Measurements from ENCODE around the gene USH1C. TPM values are rescaled to one million over a fixed set of nuclear protein-coding genes. Genes with fewer than 3 reads are reported as not detected.

The USH1C gene
- total RNA-seq, 2 experiments from 2014 or later, result not detected

GRCh38 chr11:17481905-17482304 lies 62.3 kb downstream of the USH1C start:
- POLR2A ChIA-PET, result no interaction called here
- CTCF ChIA-PET, result interaction anchor here (1.0 kb wide), 1 partner anchor 9 kb away, joined by 4 read pairs; no protein-coding TSS in a partner anchor
- H3K27ac Mint-ChIP-seq, result no peak overlapping the region
- ATAC-seq (no peak), DNase-seq (no peak)
- intact Hi-C loops (cut with micrococcal nuclease), result no loop called here
- H3K36me3 Mint-ChIP-seq (ENCODE audit: low read depth), result no peaks in the 10 kb centered on the region
- H3K4me3 Mint-ChIP-seq, result no peak overlapping the region
- peaks cover 32% of the 10 kb centered on the region for H3K27me3 Mint-ChIP-seq
- peaks cover 1% of the 10 kb centered on the region for H3K9me3 Mint-ChIP-seq
- TF ChIP-seq, protein P1, sequence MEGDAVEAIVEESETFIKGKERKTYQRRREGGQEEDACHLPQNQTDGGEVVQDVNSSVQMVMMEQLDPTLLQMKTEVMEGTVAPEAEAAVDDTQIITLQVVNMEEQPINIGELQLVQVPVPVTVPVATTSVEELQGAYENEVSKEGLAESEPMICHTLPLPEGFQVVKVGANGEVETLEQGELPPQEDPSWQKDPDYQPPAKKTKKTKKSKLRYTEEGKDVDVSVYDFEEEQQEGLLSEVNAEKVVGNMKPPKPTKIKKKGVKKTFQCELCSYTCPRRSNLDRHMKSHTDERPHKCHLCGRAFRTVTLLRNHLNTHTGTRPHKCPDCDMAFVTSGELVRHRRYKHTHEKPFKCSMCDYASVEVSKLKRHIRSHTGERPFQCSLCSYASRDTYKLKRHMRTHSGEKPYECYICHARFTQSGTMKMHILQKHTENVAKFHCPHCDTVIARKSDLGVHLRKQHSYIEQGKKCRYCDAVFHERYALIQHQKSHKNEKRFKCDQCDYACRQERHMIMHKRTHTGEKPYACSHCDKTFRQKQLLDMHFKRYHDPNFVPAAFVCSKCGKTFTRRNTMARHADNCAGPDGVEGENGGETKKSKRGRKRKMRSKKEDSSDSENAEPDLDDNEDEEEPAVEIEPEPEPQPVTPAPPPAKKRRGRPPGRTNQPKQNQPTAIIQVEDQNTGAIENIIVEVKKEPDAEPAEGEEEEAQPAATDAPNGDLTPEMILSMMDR (IDR thresholded peaks at IDR 0.05), result no peak
- no peaks in the 10 kb centered on the region for H3K4me1 Mint-ChIP-seq (ENCODE audit: low read depth)

- POLR2A ChIA-PET, result no interaction called here
- Mint-ChIP-seq H3K4me3 (no peak overlapping the region), H3K27ac (no peak overlapping the region), H3K9me3 (peaks cover 1% of the 10 kb centered on the region), H3K27me3 (peaks cover 50% of the 10 kb centered on the region), H3K36me3 (ENCODE audit: low read depth) (no peaks in the 10 kb centered on the region), H3K4me1 (ENCODE audit: low read depth) (no peaks in the 10 kb centered on the region)
- ATAC-seq (no peak), DNase-seq (no peak)
- CTCF ChIA-PET, result no interaction called here
- TF ChIP-seq, protein P1 (IDR thresholded peaks at IDR 0.05), result no peak
- intact Hi-C loops (cut with micrococcal nuclease), result no loop called here
Observed at GRCh38 chr11:17479284-17480214, 64.7 kb downstream of the USH1C start.

GRCh38 chr11:17478070-17478469 lies 66.1 kb downstream of the USH1C start:
- ATAC-seq (no peak), DNase-seq (no peak)
- no peaks in the 10 kb centered on the region for H3K4me1 Mint-ChIP-seq (ENCODE audit: low read depth)
- TF ChIP-seq, protein P1 (IDR thresholded peaks at IDR 0.05), result no peak
- ChIA-PET CTCF (no interaction called here), POLR2A (no interaction called here)
- no peaks in the 10 kb centered on the region for H3K36me3 Mint-ChIP-seq (ENCODE audit: low read depth)
- intact Hi-C loops (cut with micrococcal nuclease), result no loop called here
- H3K27me3 Mint-ChIP-seq, result peaks cover 57% of the 10 kb centered on the region
- no peak overlapping the region for H3K27ac Mint-ChIP-seq
- no peaks in the 10 kb centered on the region for H3K9me3 Mint-ChIP-seq
- H3K4me3 Mint-ChIP-seq, result no peak overlapping the region

- Mint-ChIP-seq H3K27ac (no peak overlapping the region), H3K4me3 (no peak overlapping the region)
- CTCF ChIA-PET, result no interaction called here
Observed at GRCh38 chr11:17477361-17477760, 66.9 kb downstream of the USH1C start.

GRCh38 chr11:17477084-17477333 lies 67.2 kb downstream of the USH1C start:
- ChIA-PET CTCF (no interaction called here), POLR2A (no interaction called here)
- H3K27ac Mint-ChIP-seq, result no peak overlapping the region
- no peaks in the 10 kb centered on the region for H3K36me3 Mint-ChIP-seq (ENCODE audit: low read depth)
- no peak overlapping the region for H3K4me3 Mint-ChIP-seq
- no peaks in the 10 kb centered on the region for H3K4me1 Mint-ChIP-seq (ENCODE audit: low read depth)
- TF ChIP-seq, protein P1 (IDR thresholded peaks at IDR 0.05), result no peak
- intact Hi-C loops (cut with micrococcal nuclease), result no loop called here
- ATAC-seq, result no peak
- H3K27me3 Mint-ChIP-seq, result peaks cover 57% of the 10 kb centered on the region
- H3K9me3 Mint-ChIP-seq, result no peaks in the 10 kb centered on the region
- DNase-seq, result no peak

More at GRCh38 chr11:17477361-17477760, 66.9 kb downstream of the USH1C start:
- intact Hi-C loops (cut with micrococcal nuclease), result no loop called here
- DNase-seq, result no peak
- H3K36me3 Mint-ChIP-seq (ENCODE audit: low read depth), result no peaks in the 10 kb centered on the region
- TF ChIP-seq, protein P1 (IDR thresholded peaks at IDR 0.05), result no peak
- POLR2A ChIA-PET, result no interaction called here
- peaks cover 57% of the 10 kb centered on the region for H3K27me3 Mint-ChIP-seq
- ATAC-seq, result no peak
- no peaks in the 10 kb centered on the region for H3K9me3 Mint-ChIP-seq
- H3K4me1 Mint-ChIP-seq (ENCODE audit: low read depth), result no peaks in the 10 kb centered on the region

Measured in activated CD8-positive, alpha-beta T cell treated with anti-CD3 and anti-CD28 coated beads for 36 hours (primary cell).